ENCODE results near the gene ZC3H7A.
"Not testable (repeated sequence)": the region's sequence is repeated elsewhere in the genome, so short reads cannot be mapped to it uniquely, and the experiment has no call there.

ZC3H7A gene, protein sequence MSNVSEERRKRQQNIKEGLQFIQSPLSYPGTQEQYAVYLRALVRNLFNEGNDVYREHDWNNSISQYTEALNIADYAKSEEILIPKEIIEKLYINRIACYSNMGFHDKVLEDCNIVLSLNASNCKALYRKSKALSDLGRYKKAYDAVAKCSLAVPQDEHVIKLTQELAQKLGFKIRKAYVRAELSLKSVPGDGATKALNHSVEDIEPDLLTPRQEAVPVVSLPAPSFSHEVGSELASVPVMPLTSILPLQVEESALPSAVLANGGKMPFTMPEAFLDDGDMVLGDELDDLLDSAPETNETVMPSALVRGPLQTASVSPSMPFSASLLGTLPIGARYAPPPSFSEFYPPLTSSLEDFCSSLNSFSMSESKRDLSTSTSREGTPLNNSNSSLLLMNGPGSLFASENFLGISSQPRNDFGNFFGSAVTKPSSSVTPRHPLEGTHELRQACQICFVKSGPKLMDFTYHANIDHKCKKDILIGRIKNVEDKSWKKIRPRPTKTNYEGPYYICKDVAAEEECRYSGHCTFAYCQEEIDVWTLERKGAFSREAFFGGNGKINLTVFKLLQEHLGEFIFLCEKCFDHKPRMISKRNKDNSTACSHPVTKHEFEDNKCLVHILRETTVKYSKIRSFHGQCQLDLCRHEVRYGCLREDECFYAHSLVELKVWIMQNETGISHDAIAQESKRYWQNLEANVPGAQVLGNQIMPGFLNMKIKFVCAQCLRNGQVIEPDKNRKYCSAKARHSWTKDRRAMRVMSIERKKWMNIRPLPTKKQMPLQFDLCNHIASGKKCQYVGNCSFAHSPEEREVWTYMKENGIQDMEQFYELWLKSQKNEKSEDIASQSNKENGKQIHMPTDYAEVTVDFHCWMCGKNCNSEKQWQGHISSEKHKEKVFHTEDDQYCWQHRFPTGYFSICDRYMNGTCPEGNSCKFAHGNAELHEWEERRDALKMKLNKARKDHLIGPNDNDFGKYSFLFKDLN

DNA sequence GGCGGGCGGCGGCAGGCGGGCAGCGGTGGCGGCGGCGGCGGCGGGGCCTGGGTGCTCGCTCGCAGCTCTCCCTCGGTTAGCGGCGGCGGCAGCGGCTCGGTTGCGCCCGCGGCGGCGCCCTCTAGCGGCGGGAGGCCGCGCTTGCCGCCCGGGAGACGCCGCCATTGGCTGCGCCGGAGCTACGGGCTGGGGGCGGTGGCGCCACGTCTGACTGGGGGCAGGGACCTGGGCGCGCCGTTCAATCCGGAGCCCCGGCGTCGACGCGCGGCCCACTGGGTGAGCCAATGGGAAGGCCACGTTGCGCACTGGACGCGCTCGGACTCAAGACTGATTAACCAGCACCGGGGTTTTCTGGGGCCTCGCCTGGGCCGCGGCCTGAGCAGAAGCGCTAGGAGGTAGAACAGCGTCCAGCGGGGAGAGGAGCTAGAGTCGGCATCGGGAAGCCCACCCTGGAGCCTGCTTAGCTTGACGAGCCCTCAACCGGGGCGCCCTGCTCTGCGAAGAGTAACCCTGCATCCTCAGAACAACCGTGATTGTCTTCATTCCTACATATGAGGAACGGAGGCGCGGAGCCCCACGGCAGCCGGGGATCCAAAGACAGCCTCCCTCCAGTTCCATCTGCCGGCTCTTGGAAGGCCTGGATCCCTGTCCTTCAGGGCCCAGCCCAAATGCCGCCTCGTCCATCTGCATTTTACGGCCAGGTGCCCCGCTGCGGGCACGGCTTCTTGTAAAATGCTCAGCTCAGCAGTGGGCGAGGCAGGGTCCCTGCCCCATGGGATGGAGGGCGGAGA is at the start of gene ZC3H7A:
Gene ZC3H7A, minus strand, starts transcription at position 93 of the 791 bp plus-strand sequence. CDS start 14,904 bp downstream, outside the sequence.
- peak; percentile 98 for DNase-seq

DNA sequence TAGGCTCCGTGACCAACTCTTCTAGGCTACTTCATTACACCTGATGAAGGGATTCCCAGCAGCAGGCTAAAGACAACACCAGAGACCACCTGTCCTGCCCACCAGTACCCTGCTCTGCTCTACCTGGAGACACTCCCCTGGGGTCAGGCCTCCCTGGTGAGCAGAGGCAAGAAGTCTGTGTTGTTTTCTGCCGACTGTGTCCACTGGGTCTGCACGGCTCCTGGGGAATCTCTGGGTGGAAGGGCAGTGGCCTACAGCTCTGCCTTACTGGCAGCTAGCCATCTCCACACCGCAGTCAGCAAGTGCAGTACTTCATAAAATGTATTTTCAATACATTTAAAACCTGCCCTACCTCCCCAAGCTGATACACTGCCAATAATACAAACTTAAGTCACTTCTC is 47.4 kb upstream of the ZC3H7A start:
- DNase-seq, result no peak

DNA sequence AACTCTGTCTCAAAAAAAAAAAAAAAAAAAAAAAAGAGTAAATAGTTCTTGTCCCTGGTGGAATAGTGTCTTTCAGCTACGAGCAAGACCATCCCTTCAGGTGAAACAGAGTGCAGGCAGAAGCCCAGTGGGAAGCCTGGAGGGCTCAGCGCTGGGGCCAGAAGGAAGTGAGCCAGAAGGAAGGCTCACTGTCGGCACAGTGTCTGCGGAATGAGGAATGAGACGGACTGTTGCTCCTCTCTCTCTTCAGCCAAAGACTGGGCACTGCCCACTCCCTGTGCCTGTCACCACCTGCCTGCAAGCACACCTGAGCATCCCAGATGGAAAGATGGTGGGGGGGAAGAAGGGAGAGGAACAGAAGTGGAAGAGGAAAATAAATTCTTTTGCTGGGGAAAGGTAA is 46.8 kb upstream of the ZC3H7A start:
- no peak for DNase-seq

DNA sequence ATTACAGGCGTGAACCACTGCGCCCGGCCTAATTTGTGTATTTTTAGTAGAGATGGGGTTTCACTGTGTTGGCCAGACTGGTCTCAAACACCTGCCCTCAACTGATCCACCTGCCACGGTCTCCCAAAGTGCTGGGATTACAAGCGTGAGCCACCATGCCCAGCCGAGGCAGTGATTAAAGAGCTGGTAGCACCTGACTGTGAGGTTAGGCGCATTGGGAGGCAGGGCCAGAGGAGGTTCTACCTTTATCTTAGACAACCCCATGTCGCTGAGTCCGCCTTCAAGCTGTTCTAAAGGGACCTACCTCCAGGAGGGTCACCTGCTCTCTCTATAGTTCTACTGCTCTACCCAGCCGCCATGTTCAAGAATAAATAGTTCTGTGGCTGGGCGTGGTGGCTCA is 46.1 kb upstream of the ZC3H7A start:
- DNase-seq, result no peak

DNA sequence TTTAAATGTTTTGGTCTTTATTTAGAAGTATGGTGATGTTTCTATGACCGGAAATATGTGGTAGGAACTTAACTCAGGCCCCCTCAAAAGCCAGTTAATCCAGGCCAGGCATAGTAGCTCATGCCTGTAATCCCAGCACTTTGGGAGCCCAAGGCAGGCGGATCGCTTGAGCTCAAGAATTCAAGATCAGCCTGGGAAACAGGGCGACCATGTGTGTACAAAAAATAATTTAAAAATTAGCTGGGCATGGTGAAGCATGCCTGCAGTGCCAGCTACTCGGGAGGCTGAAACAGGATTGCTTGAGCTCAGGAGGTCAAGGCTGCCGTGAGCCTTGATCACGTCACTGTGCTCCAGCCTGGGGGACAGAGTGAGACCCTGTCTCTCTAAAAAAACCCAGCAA is 44.0 kb upstream of the ZC3H7A start:
- DNase-seq, result no peak

DNA sequence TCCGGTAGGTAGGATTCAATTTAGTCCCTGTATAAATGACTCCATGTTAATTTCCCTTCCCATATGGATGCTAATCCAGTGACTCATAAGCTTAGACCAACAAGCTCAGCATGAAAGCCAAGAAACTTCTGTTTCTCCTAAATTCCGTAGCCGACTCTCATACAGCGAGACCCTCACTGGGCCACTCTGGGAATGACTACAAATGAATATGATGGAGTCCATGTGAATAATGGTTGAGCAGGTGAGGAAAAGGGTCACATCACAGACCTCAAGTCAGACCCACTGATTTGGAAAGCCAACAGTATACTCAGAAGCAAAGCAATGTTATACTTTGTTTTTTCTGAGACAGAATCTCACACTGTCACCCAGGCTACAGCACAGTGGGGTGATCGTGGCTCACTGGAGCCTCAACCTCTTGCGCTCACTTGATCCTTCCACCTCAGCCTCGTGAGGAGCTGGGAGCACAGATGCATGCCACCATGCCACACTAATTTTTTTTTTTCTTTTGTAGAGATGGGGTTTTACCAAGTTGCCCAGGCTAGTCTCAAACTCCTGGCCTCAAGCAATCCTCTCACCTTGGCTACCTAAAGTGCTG is 39.7 kb upstream of the ZC3H7A start:
- no peak for DNase-seq

DNA sequence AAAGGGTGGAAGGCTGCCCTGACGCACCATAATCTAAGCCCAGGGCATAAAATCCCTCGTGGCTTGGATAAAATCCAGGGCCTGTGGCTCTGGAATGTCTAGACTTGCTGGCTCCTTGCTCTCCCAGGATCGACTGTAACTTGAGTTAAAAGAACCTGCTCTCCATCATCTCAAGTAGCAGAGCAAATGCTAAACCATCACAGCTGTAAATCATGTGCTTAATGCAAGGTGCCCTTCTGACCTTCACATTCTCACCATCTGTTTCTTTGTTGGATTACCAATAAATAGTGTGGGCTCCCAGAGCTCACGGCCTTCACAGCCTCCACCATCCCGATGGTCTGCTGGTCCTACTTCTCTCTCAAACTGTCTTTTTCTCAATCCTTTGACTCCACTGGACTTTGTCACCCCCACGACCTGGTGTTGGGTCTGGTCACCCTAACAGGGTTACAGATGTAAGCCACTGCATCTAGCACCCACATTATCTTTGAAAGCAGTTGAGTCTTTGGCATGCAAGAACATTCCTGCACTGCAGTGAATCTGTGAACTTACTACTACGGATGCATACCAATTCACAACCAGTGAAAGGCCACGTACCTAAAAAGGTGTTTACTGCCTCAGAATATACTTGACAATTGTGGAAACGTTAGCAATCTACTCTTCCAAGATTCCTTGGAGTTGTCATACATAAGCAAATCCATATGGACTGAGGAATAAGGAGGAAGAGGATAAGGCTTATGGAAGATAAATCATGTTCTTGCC is 39.0 kb upstream of the ZC3H7A start:
- no peak for DNase-seq

DNA sequence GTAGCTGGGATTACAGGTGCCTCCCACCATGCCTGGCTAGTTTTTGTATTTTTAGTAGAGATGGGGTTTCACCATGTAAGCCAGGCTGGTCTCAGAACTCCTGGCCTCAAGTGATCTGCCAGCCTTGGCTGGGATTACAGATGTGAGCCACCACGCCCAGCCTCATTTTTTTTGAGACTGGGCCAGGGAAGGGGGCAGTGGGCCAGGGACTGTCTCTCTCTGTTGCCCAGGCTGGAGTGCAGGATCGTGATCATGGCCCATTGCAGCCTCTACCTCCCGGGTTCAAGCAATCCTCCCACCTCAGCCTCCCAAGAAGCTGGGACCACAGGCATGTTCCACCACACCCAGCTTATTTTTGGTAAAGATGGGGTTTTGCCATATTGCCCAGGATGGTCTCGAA is 38.3 kb upstream of the ZC3H7A start:
- DNase-seq, result no peak

DNA sequence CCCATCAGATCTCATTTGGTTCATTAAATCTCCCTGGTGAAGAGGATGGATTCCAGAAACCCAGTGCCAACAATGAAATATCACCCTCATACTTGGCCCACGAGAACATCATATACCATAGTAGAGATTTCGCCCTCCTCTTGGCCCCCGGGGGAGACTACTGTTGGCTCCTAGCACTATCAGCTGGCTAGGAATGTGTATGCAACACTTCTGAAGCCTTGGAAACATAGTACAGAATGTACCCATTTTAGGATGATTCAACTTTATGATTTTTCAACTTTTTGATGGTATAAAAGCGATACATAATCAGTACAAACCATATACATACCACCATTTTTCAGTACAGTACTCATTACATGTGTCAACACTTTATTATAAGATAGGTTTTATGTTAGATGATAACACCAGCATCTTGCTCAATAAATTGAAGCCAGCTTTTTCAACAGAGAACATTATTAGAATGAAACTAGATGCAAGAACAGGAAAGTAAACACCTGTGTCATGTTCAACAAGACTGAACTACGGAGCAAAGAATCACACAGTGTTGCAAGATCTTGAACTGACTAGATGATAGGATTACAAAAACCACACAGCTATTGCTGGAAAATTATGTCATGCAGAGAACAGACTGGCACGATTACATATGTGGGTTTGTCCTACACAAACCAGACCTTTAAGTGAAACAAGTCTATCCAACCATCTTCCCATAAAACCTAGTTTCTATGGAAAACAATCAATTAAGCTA is 37.1 kb upstream of the ZC3H7A start:
- DNase-seq, result peak; percentile 69

DNA sequence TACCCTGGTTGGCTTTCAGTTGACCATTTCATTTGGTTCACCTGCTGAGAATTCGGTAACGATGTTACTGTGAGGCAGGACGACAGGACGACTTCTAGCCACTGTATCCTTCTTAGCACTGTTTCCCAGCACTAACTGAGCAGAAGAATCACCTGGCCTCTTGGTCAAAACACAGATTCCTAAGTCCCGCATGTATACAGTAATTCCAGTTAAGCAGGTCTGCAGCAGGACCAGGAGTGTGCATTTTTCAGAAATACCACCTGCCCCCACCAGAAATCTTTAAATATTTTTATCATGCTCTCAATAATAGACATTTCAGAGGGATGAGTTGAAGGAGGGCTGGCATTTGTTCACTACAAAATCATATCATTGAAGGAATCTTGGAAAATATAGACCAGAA is 31.6 kb upstream of the ZC3H7A start:
- no peak for DNase-seq

DNA sequence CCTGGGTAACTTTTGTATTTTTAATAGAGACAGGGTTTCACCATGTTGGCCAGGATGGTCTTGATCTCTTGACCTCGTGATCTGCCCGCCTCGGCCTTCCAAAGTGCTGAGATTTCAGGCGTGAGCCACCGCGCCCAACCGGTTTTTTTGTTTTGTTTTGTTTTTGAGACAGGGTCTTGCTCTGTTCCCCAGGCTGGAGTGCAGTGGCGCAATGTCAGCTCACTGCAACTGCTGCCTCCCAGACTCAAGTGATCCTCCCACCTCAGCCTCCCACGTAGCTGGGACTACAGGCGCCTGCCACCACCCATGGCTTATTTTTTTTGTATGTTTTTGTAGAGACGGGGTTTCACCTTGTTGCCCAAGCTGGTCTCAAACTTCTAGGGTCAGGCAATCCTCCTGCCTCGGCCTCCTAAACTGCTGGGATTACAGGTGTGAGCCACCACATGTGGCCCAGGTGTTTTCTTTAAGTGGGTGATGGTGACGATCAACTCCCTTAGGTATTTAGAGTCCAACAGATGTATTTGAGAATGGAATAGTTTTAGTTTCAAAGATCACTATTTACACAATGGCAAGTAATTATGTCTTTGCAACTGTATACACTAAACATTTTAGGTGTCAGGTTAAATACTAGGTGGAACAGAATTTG is 28.6 kb upstream of the ZC3H7A start:
- not testable (repeated sequence) for DNase-seq

DNA sequence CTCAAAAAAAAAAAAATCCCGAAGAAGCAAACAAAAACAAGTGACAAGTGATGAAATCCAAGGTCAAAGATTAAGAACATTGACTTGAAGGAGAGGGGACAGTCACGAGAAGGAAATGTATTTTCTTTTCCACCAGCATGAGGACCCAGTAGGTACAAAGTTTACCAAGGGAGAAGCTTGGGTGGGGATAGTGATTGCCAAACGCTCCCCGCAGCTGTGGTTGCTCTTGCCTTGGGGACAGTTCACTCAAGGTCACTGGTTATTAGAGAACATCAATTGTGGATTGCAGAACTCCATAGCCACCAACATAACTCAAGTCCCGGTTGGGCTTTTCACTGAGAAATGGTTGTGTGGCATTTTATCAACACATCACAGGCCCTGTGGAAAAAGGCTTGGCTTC is 27.3 kb upstream of the ZC3H7A start:
- peak; percentile 75 for DNase-seq

DNA sequence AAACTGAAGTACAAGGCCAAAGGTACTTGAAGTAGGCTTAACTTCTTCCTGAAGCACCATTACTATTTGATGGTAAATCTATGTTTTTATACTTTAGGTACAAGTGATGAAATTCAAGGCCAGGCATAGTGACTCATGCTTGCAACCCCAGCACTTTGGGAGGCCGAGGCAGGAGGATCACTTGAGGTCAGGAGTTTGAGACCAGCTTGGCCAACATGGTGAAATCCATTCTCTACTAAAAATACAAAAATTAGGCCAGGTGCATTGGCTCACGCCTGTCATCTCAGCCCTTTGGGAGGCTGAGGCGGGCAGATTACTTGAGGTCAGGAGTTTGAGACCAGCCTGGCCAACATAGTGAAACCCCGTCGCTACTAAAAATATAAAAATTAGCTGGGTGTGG is 26.6 kb upstream of the ZC3H7A start:
- DNase-seq, result not testable (repeated sequence)

DNA sequence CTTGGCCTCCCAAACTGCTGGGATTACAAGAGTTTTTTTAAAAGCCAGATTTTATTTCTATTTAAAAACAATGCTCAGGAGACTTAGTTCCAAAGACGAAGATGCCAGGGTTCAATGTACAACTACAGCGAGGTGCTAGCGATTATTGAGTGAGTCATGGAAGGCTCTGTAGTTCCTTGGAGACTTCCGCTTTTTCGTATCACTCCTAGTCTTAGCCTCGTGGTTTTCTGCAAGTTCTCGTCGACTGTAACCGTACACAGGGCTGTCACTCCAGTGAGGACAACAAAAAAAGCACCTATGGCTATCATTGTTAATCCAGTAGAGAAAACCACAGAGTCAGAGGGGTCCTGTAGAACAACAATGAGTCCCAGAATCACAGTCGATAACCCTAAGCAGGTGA is 22.7 kb upstream of the ZC3H7A start:
- DNase-seq, result peak; percentile 63

DNA sequence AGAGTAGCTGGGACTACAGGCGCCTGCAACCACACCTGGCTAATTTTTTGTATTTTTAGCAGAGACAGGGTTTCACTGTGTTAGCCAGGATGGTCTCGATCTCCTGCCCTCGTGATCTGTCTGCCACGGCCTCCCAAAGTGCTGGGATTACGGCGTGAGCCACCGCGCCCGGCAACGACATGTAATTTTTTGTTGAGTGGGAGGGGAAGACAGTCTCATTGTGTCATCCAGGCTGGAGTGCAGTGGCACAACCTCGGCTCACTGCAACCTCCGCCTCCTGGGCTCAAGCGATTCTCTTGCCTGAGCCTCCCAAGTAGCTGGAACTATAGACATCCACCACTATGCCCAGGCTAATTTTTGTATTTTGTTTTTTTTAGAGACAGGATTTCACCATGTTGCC is 21.9 kb upstream of the ZC3H7A start:
- DNase-seq, result not testable (repeated sequence)

DNA sequence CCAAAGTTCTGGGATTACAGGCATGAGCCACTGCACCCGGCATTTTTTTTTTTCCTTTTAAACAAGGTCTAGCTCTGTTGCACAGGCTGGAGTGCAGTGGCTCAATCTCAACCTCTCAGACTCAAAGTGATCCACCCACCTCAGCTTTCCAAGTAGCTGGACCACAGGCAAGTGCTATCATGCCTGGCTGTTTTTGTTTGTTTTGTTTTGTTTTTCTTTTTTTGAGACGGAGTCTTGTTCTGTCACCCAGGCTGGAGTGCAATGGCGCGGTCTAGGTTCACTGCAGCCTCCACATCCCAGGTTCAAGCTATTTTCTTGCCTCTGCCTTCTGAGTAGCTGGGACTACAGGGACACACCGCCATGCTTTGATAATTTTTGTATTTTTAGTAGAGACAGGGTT is 19.1 kb upstream of the ZC3H7A start:
- no peak for DNase-seq

DNA sequence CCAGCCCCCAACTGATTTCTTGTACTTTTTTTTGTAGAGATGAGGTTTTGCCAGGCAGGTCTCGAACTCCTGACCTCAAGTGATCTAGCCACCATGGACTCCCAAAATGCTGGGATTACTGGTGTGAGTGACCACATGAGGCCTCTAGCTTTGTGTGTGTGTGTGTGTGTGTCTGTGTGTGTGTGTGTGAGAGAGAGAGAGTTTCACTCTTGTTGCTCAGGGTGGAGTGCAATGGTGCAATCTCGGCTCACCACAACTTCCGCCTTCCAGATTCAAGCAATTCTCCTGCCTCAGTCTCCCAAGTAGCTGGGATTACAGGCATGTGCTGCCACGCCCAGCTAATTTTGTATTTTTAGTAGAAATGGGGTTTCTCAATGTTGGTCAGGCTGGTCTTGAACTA is 17.7 kb upstream of the ZC3H7A start:
- not testable (repeated sequence) for DNase-seq

DNA sequence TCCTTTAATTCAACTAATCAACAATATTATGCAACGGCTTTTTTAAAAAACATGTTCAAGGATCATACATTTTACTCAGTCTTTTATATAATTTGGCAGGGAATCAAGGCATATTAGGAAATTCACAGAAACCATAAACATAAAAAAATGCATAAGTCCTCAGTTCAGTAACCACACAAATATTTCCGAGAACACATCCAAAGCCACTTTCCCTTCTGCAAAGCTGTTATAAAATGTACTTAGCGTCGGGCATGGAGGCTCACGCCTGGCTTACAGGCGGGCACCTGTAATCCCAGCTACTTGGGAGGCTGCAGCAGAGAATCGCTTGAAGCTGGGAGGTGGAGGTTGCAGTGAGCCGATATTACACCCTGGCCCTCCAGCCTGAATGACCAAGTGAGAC is 9.7 kb upstream of the ZC3H7A start:
- no peak for DNase-seq

DNA sequence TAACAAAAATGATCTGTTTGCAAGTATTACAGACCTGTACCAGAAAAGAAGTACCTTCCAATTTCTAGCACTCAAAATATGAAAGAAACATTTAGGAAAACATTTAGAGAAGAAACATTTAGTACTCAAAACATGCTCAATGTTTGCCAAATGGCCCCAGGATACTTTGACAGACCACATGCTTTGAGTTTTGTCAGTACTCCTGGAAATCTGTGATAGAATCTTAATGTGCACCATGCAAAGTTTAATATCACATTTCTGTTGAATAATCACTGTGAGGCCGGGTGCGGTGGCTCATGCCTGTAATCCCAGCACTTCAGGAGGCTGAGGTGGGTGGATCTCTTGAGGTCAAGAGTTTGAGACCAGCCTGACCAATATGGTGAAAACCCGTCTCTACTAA is 8.5 kb upstream of the ZC3H7A start:
- no peak for DNase-seq

DNA sequence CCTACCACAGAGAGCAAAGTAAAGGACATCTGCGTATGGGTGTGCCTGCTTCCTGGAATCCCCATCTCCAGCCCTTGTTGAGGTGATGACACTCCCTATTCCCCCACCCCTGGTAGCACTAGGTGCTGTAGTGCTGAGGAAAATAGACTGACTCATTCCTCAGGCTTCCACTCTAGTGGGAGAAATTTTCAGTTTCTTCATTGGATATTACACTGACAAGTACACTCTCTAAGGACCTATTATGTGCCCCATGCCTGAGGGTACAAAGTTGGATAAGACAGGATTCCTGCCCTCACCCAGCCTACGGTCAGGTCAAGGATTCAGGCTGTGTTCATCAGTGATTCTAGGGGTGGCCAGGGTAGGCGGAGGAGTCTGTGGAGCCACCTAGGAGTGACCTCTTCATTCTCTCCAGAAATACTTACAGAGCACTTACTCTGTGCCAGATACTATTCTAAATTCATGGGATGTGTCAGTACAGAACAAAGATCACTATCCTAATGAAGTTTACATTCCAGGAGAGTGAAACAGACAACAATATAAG is 4.5 kb upstream of the ZC3H7A start:
- DNase-seq, result no peak
